WTC11 (cell line): ENCODE data around the gene ZC3H8. TPM values are rescaled to one million over a fixed set of nuclear protein-coding genes. Genes with fewer than 3 reads are reported as not detected.

Source experiments
- ATAC-seq: fragments of 200-7000 bp; cut with Tn5 transposase; 2 replicates; pipeline ENCODE4 v1.10.0; 2021; ENCODE audit warnings: mild to moderate bottlenecking, moderate library complexity
- CTCF ChIA-PET: fragments of 300-600 bp; sonication (Branson Sonifier 250); formaldehyde crosslinking; loops from one replicate; lab custom pipeline; 2021; ENCODE audit warnings: antibody characterized with exemption; lab: Charles Lee
- POLR2A ChIA-PET: fragments of 350-600 bp; sonication (Branson Sonifier 250); formaldehyde crosslinking; loops from one replicate; lab custom pipeline; 2021; ENCODE audit warnings: antibody characterized with exemption; lab: Charles Lee
- DNase-seq: peaks from one replicate; pipeline ENCODE4 v3.0.0; 2021; ENCODE audit warnings: low spot score
- H3K27ac Mint-ChIP-seq: 2 replicates; pipeline ENCODE4 v1.8.0; 2021; ENCODE audit warnings: mixed read lengths
- H3K27me3 Mint-ChIP-seq: 2 replicates; pipeline ENCODE4 v1.8.0; 2021; ENCODE audit warnings: low read depth, mild to moderate bottlenecking, moderate library complexity, mixed read lengths
- H3K36me3 Mint-ChIP-seq: 2 replicates; pipeline ENCODE4 v1.8.0; 2021; ENCODE audit warnings: mixed read lengths
- H3K4me1 Mint-ChIP-seq: 2 replicates; pipeline ENCODE4 v1.8.0; 2022; ENCODE audit warnings: mixed read lengths
- H3K4me3 Mint-ChIP-seq: 2 replicates; pipeline ENCODE4 v1.8.0; 2021; ENCODE audit warnings: mild to moderate bottlenecking, moderate library complexity, mixed read lengths
- H3K9me3 Mint-ChIP-seq: 2 replicates; pipeline ENCODE4 v1.8.0; 2021; ENCODE audit warnings: mixed read lengths
- AFF4 ChIP-seq: sonication (generic); formaldehyde crosslinking; IDR thresholded peaks from 2 replicates; pipeline ENCODE4 v1.8.1; 2023; ENCODE audit warnings: mild to moderate bottlenecking, missing genetic modification reagents, borderline replicate concordance
- AR ChIP-seq: fragments of 250-450 bp; sonication (Bioruptor Pico); IDR thresholded peaks from 2 replicates; pipeline ENCODE4 v1.9.0; 2021; ENCODE audit warnings: mild to moderate bottlenecking
- ARID4B ChIP-seq: sonication (generic); formaldehyde crosslinking; IDR thresholded peaks from 2 replicates; pipeline ENCODE4 v1.8.0; 2023; ENCODE audit warnings: missing genetic modification reagents, mild to moderate bottlenecking, borderline replicate concordance
- CREM ChIP-seq: sonication (generic); formaldehyde crosslinking; IDR thresholded peaks from 2 replicates; pipeline ENCODE4 v1.8.1; 2022; ENCODE audit warnings: mild to moderate bottlenecking, missing genetic modification reagents, moderate library complexity
- ETV6 ChIP-seq: sonication (generic); formaldehyde crosslinking; IDR thresholded peaks from 2 replicates; pipeline ENCODE4 v1.8.1; 2022; ENCODE audit warnings: mild to moderate bottlenecking, missing genetic modification reagents
- FOXK1 ChIP-seq: sonication (generic); formaldehyde crosslinking; IDR thresholded peaks from 2 replicates; pipeline ENCODE4 v1.8.0; 2022; ENCODE audit warnings: mild to moderate bottlenecking, moderate library complexity, missing genetic modification reagents
- FOXP4 ChIP-seq: sonication (generic); formaldehyde crosslinking; IDR thresholded peaks from 2 replicates; pipeline ENCODE4 v1.8.0; 2022; ENCODE audit warnings: mild to moderate bottlenecking, missing genetic modification reagents
- IRF1 ChIP-seq: sonication (generic); formaldehyde crosslinking; IDR thresholded peaks from 2 replicates; pipeline ENCODE4 v1.8.0; 2023; ENCODE audit warnings: missing genetic modification reagents
- MYBL2 ChIP-seq: sonication (generic); formaldehyde crosslinking; IDR thresholded peaks from 2 replicates; pipeline ENCODE4 v1.8.1; 2023; ENCODE audit warnings: mild to moderate bottlenecking, moderate library complexity, missing genetic modification reagents
- NFYB ChIP-seq: sonication (generic); formaldehyde crosslinking; conservative IDR thresholded peaks from 2 replicates; pipeline ENCODE4 v1.8.0; 2022; ENCODE audit warnings: low read depth, missing genetic modification reagents
- TCF7 ChIP-seq: sonication (generic); formaldehyde crosslinking; IDR thresholded peaks from 2 replicates; pipeline ENCODE4 v1.8.0; 2022; ENCODE audit warnings: mild to moderate bottlenecking, low read depth, missing genetic modification reagents, moderate library complexity
- TEAD4 ChIP-seq: sonication (generic); formaldehyde crosslinking; IDR thresholded peaks from 2 replicates; pipeline ENCODE4 v1.8.0; 2022; ENCODE audit warnings: mild to moderate bottlenecking, missing genetic modification reagents
- TP53 ChIP-seq: sonication (generic); formaldehyde crosslinking; IDR thresholded peaks from 2 replicates; pipeline ENCODE4 v1.8.1; 2023; ENCODE audit warnings: mild to moderate bottlenecking, missing genetic modification reagents
- USF2 ChIP-seq: sonication (generic); formaldehyde crosslinking; IDR thresholded peaks from 2 replicates; pipeline ENCODE4 v1.8.1; 2023; ENCODE audit warnings: mild to moderate bottlenecking, missing genetic modification reagents, moderate library complexity
- ZNF317 ChIP-seq: sonication (generic); formaldehyde crosslinking; IDR thresholded peaks from 2 replicates; pipeline ENCODE4 v1.8.1; 2023; ENCODE audit warnings: low read depth, mild to moderate bottlenecking, moderate library complexity, missing genetic modification reagents, borderline replicate concordance
- ZNF671 ChIP-seq: fragments of 250-450 bp; sonication (Bioruptor Pico); IDR thresholded peaks from 2 replicates; pipeline ENCODE4 v1.8.0; 2021; ENCODE audit warnings: mild to moderate bottlenecking
- total RNA-seq: library from RNA; stranded (reverse); gene quantifications from 3 replicates; pipeline ENCODE4 v1.2.3, GENCODE V29; 2021

ZC3H8 gene
- total RNA-seq, 1 experiment from 2014 or later = 5.7 TPM

GRCh38 chr2:112275887-112276773 is 21.3 kb upstream of the ZC3H8 start:
- no peaks in the 10 kb centered on the region for H3K27me3 Mint-ChIP-seq
- H3K4me1 Mint-ChIP-seq = peaks cover 21% of the 10 kb centered on the region
- H3K4me3 Mint-ChIP-seq = peak overlapping the region; percentile 81
- CTCF ChIA-PET = no interaction called here
- POLR2A ChIA-PET = no interaction called here
- H3K9me3 Mint-ChIP-seq = no peaks in the 10 kb centered on the region
- DNase-seq (peak; percentile 79), ATAC-seq (peak; percentile 80)
- H3K27ac Mint-ChIP-seq = peak overlapping the region; percentile 93
- TF ChIP-seq USF2 (CRISPR knock-in tag) (peak; percentile 58; the same call in 1 of the 2 replicates), CREM (CRISPR knock-in tag) (no peak), ETV6 (CRISPR knock-in tag) (0 out of 2 replicates have a peak, but pooled peaks have one; percentile 26), TP53 (CRISPR knock-in tag) (0 out of 2 replicates have a peak, but pooled peaks have one; percentile 8), FOXP4 (CRISPR knock-in tag) (0 out of 2 replicates have a peak, but pooled peaks have one; percentile 30), ZNF671 (CRISPR knock-in tag) (no peak)
- no peaks in the 10 kb centered on the region for H3K36me3 Mint-ChIP-seq

GRCh38 chr2:112275311-112275886 is 20.6 kb upstream of the ZC3H8 start, which contains the start of gene ZC3H6:
Gene ZC3H6 (plus strand): TSS chr2:112275597. CDS start chr2:112275995, 398 bp downstream.
- ATAC-seq (peak; percentile 93), DNase-seq (peak; percentile 99)
- peak within 1 kb of the TSS; percentile 93 for H3K27ac Mint-ChIP-seq
- no peaks in the 10 kb centered on the region for H3K9me3 Mint-ChIP-seq
- H3K4me1 Mint-ChIP-seq = peaks cover 21% of the 10 kb centered on the region
- POLR2A ChIA-PET = no interaction called here
- CTCF ChIA-PET = no interaction called here
- H3K36me3 Mint-ChIP-seq = no peaks in the 10 kb centered on the region
- peak within 1 kb of the TSS; percentile 81 for H3K4me3 Mint-ChIP-seq
- H3K27me3 Mint-ChIP-seq = no peaks in the 10 kb centered on the region
- TF ChIP-seq TP53 (CRISPR knock-in tag) (peak; percentile 80; the same call in 1 of the 2 replicates), ZNF317 (CRISPR knock-in tag) (no peak; the same call in 1 of the 2 replicates), MYBL2 (CRISPR knock-in tag) (peak; percentile 97), NFYB (CRISPR knock-in tag) (peak; percentile 93), IRF1 (CRISPR knock-in tag) (peak; percentile 82), TEAD4 (CRISPR knock-in tag) (peak; percentile 42; the same call in 1 of the 2 replicates), TCF7 (CRISPR knock-in tag) (peak; percentile 66; the same call in 1 of the 2 replicates), AFF4 (CRISPR knock-in tag) (no peak; the same call in 1 of the 2 replicates), AR (CRISPR knock-in tag) (0 out of 2 replicates have a peak, but pooled peaks have one; percentile 28), FOXK1 (CRISPR knock-in tag) (peak; percentile 91), ARID4B (CRISPR knock-in tag) (peak; percentile 74)
